ENCODE measurements around the gene SPTBN4.

- TF ChIP-seq CTCF (IDR thresholded peaks at IDR 0.05) (no peak), NRF1 (IDR thresholded peaks at IDR 0.05; ENCODE audit: low read depth, low read length) (no peak), GATA2 (CRISPR knock-in tag; IDR thresholded peaks at IDR 0.05) (no peak), TCF12 (IDR thresholded peaks at IDR 0.05) (no peak), RCOR1 (IDR thresholded peaks at IDR 0.05; ENCODE audit: low read length) (no peak), GABPA (IDR thresholded peaks at IDR 0.05; ENCODE audit: low read depth) (no peak), EZH2phosphoT487 (IDR thresholded peaks at IDR 0.05; ENCODE audit: borderline replicate concordance, low read depth) (no peak), POLR2AphosphoS5 (IDR thresholded peaks at IDR 0.05; ENCODE audit: low read depth, low read length) (no peak), EP300 (IDR thresholded peaks at IDR 0.05; ENCODE audit: borderline replicate concordance in 1 of 2, low read depth in 1 of 2, low read length in 1 of 2) (no peak), USF2 (IDR thresholded peaks at IDR 0.05; ENCODE audit: borderline replicate concordance, low read depth, low read length) (no peak), CHD2 (IDR thresholded peaks at IDR 0.05; ENCODE audit: low read length, partially characterized antibody) (no peak), MAX (IDR thresholded peaks at IDR 0.05; ENCODE audit: low read depth) (no peak)
Observed at GRCh38 chr19:40611096-40611495, 144.3 kb downstream of the SPTBN4 start.
